Stimulated activated CD4-positive, alpha-beta T cell treated with anti-CD3 and anti-CD28 coated beads, TNF-alpha, amount 100 ng/mL, for 1 hour (primary cell): ENCODE results near the gene PITPNM2.
"Not testable (repeated sequence)": the region's sequence is repeated elsewhere in the genome, so short reads cannot be mapped to it uniquely, and the experiment has no call there.

ENCODE experiments used
- DNase-seq, 3 donors: peaks; one replicate each; pipeline ENCODE4 v3.0.0-alpha.2; 2020; ENCODE audit warnings: low read depth in 3 of 3, low spot score in 1 of 3

Gene PITPNM2

DNA sequence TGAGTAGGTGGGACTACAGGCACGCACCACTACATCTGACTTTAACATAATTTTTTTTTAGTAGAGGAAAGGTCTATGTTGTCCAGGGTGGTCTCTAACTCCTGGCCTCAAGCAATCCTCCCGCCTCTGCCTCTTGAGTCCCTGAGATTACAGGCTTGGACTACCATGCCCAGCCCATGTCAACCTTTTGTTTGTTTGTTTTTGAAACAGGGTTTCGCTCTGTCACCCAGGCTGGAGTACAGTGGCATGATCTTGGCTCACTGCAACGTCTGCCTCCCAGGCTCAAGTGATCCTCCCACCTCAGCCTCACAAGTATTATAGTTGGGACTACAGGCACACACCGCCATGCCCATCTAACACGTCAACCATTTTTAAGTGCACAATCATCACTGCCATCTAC, 29.2 kb downstream of the PITPNM2 start:
- DNase-seq, result no peak

DNA sequence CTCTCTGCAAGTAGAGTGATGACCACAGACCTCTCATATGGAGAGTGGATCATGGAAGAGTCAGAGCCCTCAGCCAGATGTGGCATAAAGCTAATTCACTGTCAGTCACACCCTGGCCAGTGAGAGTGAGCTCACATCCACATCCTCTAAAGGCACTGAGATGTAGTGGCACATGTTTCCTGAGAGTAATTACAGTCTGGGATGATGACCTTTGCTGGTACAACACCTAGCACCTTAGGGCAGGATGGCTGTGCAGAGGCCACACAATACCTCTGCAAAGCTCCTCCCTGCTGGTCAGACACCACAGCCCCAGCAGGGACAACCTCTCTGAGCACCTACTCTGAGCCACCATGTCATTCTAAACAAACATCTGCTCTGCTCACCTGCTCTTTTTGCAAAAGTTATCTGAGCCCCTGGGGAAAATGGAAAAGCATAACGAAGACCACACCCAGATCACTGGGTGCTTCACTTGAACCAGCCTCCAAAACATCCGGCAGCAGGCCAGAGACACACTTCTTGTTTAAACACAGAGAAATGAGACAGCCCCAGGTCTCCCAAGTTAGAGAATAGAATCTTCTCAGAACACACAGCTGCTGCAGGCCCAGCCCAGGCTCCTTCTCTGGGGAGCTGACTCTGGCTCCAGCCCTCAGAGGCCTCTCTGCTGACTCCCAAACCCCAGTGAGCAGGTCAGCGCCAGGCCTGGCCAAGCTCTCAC, 30.3 kb downstream of the PITPNM2 start:
- DNase-seq, result no peak

DNA sequence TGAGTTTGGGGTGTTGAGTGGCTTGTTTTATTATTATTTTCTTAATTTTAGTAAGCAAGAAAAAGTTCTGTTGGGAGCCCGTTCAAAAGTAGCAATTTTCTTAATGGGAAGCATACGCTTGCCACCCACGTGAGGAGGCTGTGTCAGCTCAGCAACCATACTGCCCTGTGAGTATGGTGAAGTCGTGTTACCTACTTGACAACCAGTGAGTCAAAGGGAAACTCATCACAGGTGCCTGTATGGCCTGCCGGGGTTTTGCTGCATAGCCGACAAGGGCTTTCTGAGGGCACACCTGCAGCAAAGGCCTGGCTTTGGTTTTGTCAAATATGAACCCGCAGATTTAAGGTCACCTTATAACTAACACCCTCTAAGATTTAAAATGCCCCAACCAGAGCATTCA, 31.1 kb downstream of the PITPNM2 start:
- DNase-seq, result peak in 1 of 3 donors; percentile 22

DNA sequence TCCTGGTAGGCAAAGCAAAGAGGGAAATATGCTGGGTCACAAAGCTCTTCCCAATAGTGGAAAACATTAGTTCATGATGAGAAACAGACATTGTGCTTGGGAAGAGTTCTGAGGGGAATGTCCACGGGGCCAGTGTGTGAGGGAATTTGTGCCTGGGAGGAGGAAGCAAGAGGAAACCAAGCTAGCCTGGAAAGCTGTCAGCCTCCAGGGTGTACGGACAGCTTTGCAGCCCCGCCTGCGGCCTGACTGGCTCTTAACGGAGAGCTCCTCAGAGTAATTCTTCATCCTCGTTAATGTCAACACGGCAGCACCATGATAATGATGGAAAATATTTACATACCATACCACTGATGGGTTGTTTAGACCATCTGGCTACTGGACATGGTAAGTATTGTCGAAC, 32.4 kb downstream of the PITPNM2 start:
- no peak for DNase-seq

DNA sequence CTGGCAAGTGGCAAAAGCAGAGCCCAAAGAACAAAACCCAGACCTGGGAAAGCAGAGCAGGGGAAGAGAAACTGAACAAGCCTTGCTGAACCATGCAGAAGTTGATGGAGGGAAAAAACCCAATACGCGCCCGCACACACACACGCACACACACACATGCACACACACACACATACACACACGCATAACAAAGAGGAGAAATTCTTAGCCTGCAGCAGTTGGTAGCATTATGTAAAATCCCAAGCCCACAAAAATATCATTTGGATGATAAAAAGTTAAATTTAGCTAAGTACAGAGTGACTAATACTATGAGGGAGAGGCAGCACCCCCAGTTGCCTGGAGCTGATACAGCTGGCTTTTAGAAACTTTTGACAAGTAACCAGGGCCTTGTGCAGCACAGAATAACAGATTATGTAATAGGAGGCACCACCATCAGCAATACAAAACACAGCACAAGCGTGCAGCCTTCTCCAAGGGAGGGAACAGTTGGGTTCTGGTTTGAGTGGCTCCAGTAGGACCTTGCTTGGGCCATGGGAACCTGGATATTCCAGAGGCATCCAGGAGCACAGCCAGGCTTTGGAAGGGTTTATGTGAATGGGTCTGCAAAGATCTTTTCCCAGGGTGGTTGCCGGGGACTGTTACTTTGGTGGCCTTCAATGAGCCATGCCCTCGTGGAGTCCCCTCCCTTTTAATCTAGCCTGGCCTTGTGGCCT, 35.3 kb downstream of the PITPNM2 start:
- no peak for DNase-seq

DNA sequence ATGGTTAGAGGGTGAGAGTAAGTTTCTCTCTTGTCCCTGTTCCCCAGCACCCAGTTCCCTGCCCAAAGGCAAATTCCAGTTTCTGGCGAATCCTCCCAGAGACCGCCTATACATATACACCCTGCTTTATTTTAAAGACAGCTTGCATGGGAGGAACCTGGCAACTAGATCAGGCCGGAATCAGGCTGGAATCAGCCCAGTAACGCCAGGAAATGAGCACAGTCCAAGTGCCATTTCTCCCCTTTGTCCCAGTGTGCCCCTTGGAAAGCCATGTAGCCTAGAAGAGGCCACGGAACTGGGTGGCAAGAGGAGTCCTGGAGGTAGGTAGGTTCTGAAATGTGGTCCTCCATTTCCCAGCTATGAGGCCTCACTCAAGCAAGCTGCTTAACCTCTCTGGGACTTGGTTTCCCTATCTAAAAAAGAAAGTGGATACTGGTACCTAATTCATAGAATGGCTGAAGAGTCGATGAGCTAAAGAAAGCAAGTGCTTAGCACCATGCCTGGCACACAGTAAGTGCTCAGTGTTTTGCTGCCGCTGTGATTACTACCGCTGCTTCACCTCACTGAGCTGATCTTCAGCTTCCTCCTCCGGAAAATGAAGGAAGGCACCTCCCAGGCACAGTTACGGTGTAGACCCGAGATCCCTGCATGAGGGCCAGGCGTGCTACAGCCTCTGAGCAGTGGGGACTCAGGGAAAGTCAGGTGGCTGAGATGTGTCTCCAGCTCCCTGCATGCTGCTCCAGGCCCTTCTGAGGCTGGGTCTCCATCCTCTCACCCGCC, 36.4 kb downstream of the PITPNM2 start:
- no peak for DNase-seq

DNA sequence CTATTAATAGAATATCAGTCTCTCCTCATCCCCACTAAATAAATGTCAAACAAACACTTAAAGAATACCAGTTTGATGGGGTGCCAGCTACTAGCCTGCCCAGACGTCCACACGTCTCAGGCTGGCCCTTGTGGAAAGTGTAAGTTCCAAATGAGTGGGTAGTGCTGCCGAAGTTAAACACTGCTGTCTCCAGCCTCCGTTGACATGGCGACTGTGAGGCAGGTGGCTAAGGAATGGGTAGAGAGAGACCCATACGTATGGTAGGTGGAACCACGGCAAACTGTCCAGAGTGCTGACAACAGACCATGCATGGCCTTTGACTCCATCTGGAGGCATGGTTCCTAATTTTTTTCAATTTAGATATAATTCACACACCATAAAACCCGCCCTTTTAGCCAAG, 37.9 kb downstream of the PITPNM2 start:
- DNase-seq, result no peak

DNA sequence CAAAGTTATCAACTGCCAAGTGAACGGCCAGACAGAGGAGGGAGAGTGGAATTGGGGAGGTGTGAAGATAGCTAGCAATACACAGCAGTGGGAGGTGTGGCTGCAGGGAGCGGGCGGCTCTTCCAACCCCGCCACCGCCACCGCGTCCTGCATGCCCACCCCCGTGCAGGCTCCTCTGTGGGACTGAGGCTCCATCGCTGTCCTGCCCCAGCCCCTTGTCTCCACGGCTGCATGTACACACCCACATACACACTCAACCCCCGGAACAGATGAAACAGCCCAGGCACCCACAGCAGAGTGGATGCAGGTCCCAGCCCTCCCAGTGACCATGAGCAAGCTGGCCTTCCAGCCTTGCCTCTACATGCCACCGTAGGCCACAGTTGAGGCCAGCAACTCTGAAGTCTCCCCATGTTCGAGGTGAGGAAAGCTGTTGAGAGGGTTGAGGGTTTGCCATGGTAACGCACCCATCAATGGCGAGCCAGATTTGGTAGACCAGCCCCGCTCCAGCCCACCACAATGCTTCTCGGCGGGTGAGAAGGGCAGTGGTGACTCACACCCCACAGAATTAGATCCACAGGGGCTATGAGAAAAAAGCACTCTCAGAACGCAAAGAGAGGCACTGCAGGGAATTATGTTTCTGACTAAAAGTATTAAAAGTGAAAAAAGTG, 39.3 kb downstream of the PITPNM2 start:
- no peak for DNase-seq

DNA sequence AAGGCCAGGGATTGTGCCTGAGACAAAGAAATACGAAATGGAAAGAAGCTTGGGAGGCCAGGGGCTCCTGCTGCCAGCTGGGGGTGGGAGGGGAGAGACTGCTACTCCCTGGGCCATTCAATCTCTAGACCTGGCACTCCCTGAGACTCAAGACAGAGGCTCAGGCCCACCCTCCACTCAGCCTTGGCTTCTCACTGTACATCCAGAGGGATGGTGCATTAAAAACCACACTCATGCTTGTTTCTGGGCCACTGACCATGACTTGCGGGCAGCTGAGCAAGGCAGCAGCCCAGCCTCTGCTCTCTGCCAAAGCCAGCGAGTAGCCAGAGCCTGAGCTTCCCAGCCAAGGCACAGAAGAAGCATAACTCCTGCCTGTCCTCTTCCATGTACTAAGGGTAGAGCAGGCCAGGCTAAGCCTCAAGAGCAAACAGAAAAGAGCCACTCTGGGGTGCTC, 41.5 kb downstream of the PITPNM2 start:
- no peak for DNase-seq

DNA sequence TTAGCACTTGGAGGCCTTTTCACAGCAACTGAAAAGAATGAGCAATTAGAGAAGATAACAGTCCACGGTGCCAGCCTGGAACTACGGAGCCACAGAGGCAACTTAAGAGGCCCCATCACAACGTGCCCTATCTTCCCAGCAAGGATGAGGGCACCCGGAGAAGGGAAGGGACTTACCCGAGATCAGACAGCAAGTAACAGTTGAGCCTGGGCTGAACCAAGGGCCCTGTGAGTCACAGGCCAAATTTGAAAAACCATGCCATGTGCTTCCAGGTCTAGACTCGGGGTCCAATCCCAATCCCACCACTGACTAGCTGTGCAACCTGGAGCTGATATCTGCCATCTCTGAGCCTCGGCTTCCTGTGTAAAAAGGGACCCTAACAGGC, 42.2 kb downstream of the PITPNM2 start:
- DNase-seq, result no peak

DNA sequence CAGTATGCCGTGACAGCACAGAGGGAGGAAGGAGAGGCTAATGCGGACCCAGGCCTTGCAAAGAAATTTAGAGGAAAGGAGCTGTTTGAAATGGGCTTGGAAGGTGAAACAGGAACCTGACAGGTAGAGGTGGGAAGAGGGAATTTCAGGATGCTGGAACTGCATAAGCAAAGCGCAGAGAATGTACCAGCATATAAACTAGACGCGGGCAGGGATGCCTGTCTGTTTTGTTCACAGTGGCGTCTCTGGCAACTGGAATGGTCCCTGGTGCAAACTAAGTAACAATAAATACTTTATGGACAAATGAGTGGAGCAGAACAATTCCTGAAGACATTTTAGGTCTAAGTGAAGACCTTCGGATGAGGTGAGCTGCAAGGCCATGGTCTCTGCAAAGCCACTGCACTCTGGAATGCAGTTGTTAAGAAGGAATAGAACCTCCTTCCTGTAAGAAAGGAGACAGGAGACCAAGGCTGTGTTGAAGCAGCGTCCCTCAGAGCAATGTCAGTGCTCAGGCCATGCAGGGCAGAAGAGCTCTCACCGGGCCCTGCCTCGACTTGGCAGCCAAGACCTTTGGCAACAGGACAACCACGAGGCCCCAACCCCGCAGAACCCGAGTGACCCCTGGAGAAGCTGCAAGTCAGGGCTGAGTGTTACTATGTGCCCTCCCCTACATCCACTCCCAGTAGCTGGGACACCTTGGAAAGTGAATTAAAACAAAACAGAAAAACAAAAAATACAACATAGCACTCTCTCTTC, 42.8 kb downstream of the PITPNM2 start:
- DNase-seq, result no peak

DNA sequence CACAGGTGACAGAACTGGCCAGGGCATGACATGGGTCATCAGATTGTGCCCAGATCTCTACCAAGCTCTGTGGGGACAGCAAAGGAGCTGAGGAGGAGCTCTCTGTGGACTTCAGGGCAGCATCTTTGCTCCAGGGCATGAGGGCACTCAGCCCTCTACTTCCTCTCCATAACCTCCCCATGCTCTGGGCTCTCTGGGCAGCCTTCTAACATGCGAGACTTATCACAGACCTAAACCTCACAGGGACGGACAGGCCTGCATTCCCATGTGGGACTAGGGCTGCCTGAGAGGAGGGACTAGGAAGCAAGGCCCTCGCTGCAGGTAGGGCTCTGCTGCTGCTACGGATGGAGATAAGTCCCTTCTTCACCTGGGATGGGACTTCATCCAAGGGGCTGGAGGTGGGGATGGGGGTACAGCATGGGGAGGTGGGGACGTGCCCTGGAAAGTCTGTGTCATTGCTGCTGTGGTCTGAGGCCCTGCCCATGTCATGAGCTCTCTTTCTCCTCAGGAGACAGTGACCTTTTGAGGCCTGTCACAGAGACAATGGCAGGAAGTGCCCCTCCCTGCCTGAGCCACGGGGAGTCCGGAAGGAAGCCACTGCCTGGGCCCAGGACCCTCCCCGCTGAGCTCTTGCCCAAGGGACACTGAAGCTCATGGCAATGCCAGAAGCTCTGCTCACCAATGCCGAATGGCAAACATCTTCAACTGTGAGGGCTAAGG, 44.1 kb downstream of the PITPNM2 start:
- DNase-seq, result peak in 1 of 3 donors; percentile 12

DNA sequence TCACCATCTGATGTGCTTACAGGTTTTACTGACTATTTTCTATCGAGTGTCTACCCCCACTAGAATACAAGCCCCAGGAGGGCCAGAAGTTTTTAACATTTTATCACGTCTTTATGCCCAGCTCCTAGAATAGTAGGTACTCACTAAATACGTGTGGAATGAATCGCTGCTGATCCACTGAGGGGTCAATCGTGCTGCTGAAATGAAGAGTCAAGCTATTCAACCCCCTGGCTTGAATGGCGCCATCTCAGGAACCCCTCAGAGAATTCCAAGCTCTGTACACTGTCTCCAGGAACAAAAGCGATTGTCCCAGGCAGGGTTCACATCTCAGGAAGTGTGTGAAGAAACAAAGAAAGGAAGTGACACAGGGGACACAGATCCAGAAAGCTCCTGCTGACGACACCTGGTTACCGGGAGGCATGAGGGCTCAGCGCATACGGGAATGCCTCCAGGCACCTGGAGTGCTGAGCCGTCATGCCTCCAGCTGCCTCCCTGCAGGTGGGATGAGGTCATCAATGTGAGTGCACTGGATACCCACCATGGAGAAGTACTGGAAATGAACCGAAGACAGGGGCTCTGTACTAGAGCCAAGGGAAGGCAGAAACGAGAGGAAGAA, 45.6 kb downstream of the PITPNM2 start:
- DNase-seq, result no peak

DNA sequence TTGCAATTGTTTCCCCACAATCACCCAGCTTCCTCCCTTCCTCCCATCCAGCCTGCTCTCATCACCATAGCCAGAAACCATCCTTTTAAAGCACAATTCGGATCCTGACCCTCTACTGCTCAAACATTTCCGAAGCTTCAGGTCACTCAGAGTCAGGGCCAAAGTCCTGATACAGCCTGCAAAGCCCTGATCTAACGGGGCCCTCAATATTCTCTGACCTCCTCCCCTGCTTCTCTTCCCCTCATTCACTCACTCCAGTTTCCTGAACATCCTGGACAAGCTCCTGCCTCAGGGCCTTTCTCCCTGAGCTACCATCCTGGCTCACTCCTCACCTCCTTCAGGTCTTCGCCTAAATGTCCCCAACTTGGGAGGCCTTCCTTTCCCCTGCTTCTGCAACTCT, 46.1 kb downstream of the PITPNM2 start:
- DNase-seq, result no peak

DNA sequence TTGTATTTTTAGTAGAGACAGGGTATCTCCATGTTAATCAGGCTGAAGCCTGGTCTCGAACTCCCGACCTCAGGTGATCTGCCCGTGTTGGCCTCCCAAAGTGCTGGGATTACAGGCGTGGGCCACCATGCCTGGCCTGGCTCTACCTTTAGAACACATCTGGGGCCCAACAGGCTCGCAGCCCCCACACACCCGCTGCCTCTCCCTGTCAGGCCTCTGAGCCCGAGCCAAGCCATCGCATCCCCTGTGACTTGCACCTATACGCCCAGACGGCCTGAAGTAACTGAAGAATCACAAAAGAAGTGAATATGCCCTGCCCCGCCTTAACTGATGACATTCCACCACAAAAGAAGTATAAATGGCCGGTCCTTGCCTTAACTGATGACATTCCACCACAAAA, 46.8 kb downstream of the PITPNM2 start:
- not testable (repeated sequence) for DNase-seq

DNA sequence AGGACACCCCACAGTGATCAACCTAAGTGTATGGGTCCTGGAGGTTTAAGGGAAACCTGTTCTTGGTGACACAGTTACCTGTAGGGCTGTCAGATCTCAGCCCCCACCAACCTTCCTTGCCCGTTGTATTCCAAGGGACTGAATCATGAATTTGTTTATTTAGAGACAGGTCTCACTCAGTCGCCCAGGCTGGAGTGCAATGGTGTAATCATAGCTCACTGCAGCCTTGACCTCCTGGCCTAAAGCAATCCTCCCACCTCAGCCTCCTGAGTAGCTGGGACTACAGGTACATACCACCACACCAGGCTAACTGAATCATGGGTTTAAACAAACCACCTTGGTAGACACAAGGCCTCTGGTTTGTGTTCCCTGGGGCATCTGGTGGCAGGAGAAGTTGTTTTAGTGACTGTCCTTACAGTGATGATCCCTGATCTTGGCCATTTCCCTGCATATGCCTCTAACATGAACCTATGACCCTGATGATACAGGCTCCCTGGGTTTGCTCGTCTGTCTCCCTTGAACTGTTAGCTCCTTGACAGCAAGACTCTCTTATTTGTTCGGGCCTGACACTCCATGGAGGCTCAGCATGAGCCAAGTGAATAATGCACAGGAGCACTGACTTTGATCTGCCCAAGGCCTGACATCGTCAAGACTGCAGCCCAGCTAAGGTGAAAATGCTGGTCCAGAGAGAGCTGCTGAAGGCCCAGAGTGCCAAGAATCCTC, 47.9 kb downstream of the PITPNM2 start:
- DNase-seq, result no peak

DNA sequence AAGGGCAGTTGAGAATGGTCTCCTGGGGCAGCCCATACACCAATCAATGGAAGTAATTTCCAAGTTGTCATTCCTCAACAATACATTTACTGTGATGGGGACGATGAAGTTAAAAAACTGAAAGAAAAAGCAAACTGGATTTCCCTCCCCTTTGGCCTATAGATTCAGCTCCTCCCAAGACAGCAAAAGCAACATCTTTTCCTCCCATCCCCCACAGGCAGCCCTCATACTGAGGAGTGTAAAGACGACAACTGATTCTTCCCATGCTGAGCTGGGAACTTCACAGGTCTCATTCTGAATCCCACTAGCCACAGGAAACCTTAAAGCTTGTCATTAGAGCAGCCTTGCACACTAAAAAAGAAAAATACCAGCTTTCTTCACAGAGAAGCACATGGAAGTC, 48.5 kb downstream of the PITPNM2 start:
- DNase-seq, result no peak

DNA sequence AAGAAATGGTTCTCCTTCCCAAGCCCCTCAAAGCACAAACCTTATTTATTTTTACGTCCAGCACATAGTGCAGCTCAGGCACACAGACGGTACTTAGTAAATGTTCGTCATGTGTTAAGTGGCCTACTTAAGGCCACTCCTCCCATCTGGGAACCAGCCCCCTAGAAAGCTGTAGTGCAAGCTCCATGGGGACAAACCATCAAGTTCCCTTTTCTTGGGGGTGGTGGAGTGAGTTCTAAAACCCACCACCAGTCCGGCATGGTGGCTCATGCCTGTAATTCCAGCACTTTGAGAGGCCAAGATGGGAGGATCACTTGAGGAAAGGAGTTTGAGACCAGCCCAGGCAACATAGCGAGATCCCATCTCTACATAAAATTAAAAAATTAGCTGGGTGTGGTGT, 49.4 kb downstream of the PITPNM2 start:
- no peak for DNase-seq
